GM19395 (cell line): ENCODE data around the gene ACSM5.
"Not testable (repeated sequence)": the region's sequence is repeated elsewhere in the genome, so short reads cannot be mapped to it uniquely, and the experiment has no call there.

Experiments used
- ATAC-seq: cut with Tn5 transposase; IDR thresholded peaks from one replicate; pipeline ENCODE4 v1.9.1; 2021; ENCODE audit warnings: mild to moderate bottlenecking, moderate library complexity; ENCODE audit not compliant: unreplicated experiment

ACSM5 gene

GRCh38 chr16:20397468-20398074 is 11.8 kb upstream of the ACSM5 start:
- ATAC-seq, result no peak

- ATAC-seq, result no peak
Observed at GRCh38 chr16:20398603-20399002, 10.7 kb upstream of the ACSM5 start.

GRCh38 chr16:20399185-20399584 is 10.1 kb upstream of the ACSM5 start:
- no peak for ATAC-seq

GRCh38 chr16:20401066-20401465 is 8.3 kb upstream of the ACSM5 start:
- ATAC-seq, result no peak

- no peak for ATAC-seq
Observed at GRCh38 chr16:20401475-20402016, 7.8 kb upstream of the ACSM5 start.

GRCh38 chr16:20402651-20403050 is 6.7 kb upstream of the ACSM5 start:
- no peak for ATAC-seq

GRCh38 chr16:20404637-20405036 is 4.7 kb upstream of the ACSM5 start, which contains the start of gene PDILT:
Gene PDILT, minus strand, starts transcription at chr16:20404737. Its CDS starts 5,437 bp downstream, at chr16:20399300.
- ATAC-seq, result no peak

- peak; percentile 89 for ATAC-seq
Observed at GRCh38 chr16:20410121-20410723, 888 bp downstream of the ACSM5 start.

- no peak for ATAC-seq
Observed at GRCh38 chr16:20411055-20411454, 1.7 kb downstream of the ACSM5 start.

- no peak for ATAC-seq
Observed at GRCh38 chr16:20415541-20415940, 6.2 kb downstream of the ACSM5 start.

- not testable (repeated sequence) for ATAC-seq
Observed at GRCh38 chr16:20419093-20419492, 9.8 kb downstream of the ACSM5 start.

GRCh38 chr16:20421748-20422147 is 12.4 kb downstream of the ACSM5 start:
- not testable (repeated sequence) for ATAC-seq

GRCh38 chr16:20423772-20424128 is 14.4 kb downstream of the ACSM5 start:
- ATAC-seq, result not testable (repeated sequence)

- no peak for ATAC-seq
Observed at GRCh38 chr16:20424129-20424866, 15.0 kb downstream of the ACSM5 start.

- ATAC-seq, result not testable (repeated sequence)
Observed at GRCh38 chr16:20427401-20427797, 18.1 kb downstream of the ACSM5 start.

GRCh38 chr16:20429499-20429898 is 20.2 kb downstream of the ACSM5 start:
- ATAC-seq, result not testable (repeated sequence)

GRCh38 chr16:20430480-20430879 is 21.1 kb downstream of the ACSM5 start:
- not testable (repeated sequence) for ATAC-seq

- no peak for ATAC-seq
Observed at GRCh38 chr16:20430948-20431347, 21.6 kb downstream of the ACSM5 start.

- ATAC-seq, result not testable (repeated sequence)
Observed at GRCh38 chr16:20438950-20439349, 29.6 kb downstream of the ACSM5 start.

GRCh38 chr16:20439820-20440231 is 30.5 kb downstream of the ACSM5 start:
- not testable (repeated sequence) for ATAC-seq

GRCh38 chr16:20440731-20441130 is 31.4 kb downstream of the ACSM5 start:
- not testable (repeated sequence) for ATAC-seq

- no peak for ATAC-seq
Observed at GRCh38 chr16:20441191-20441590, 31.9 kb downstream of the ACSM5 start.
